Stimulated activated CD4-positive, alpha-beta T cell treated with anti-CD3 and anti-CD28 coated beads, TNF-alpha, amount 100 ng/mL, for 1 hour (primary cell): ENCODE measurements around the gene FBXL20.
"Not testable (repeated sequence)": the region's sequence is repeated elsewhere in the genome, so short reads cannot be mapped to it uniquely, and the experiment has no call there.

Experiments
- DNase-seq, 3 donors: peaks; one replicate each; pipeline ENCODE4 v3.0.0-alpha.2; 2020; ENCODE audit warnings: low read depth in 3 of 3, low spot score in 1 of 3

FBXL20 gene, protein sequence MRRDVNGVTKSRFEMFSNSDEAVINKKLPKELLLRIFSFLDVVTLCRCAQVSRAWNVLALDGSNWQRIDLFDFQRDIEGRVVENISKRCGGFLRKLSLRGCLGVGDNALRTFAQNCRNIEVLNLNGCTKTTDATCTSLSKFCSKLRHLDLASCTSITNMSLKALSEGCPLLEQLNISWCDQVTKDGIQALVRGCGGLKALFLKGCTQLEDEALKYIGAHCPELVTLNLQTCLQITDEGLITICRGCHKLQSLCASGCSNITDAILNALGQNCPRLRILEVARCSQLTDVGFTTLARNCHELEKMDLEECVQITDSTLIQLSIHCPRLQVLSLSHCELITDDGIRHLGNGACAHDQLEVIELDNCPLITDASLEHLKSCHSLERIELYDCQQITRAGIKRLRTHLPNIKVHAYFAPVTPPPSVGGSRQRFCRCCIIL

GRCh38 chr17:39401412-39402243, at the start of gene FBXL20:
Gene FBXL20, minus strand, starts transcription at chr17:39401626. Its CDS starts 224 bp downstream, at chr17:39401402.
- DNase-seq, result peak; percentile 83 to 94 (median 88)

DNA sequence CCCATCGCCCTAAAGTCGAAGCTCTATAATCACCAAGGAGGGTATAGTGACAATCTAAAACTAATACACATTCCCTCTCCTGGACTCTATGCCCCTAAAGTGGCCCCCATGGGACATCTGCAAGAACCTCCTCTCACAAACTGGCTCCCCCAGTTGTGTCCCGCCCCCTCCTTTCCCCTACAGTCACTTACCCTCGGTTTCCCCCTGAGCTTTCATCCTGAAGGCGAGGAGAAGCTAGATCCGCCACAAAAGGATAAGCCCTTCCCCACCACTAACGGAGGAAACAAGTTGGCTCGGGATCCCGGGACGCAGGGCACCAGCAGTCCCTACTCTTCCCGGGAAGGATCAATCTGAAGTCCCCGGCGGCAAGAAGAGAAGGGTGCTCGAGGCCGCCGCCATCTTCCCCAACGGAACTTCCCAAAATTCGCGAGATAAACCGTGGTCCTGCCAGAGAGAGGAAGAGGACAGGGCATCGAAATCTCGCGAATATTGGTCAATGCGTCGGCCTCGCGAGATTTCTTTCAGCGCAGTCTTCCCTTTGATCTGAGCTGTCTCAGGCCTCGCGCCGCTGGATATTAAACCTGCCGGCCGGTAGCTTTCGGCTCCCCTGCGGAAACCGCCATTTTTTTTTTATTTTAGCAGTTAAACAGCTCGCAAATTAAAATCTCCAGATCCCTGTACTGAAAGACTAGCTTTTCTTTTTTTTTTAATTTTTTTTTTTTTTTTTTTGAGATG, 49.6 kb upstream of the FBXL20 start, which contains the start of gene MED1:
Gene MED1, minus strand, starts transcription at position 417 of the 735 bp plus-strand sequence. Its CDS starts 201 bp downstream, at position 216.
- DNase-seq, result peak; percentile 70 to 77 (median 76)

- DNase-seq, result no peak
Observed at GRCh38 chr17:39450051-39450450, 48.6 kb upstream of the FBXL20 start.

- no peak for DNase-seq
Observed at GRCh38 chr17:39447561-39447960, 46.1 kb upstream of the FBXL20 start.

- no peak for DNase-seq
Observed at GRCh38 chr17:39443326-39443725, 41.9 kb upstream of the FBXL20 start.

- DNase-seq, result not testable (repeated sequence)
Observed at GRCh38 chr17:39439868-39440267, 38.4 kb upstream of the FBXL20 start.

- DNase-seq, result no peak
Observed at GRCh38 chr17:39429600-39429999, 28.2 kb upstream of the FBXL20 start.

GRCh38 chr17:39416141-39416540, 14.7 kb upstream of the FBXL20 start:
- DNase-seq, result no peak

- no peak for DNase-seq
Observed at GRCh38 chr17:39410279-39410678, 8.9 kb upstream of the FBXL20 start.

DNA sequence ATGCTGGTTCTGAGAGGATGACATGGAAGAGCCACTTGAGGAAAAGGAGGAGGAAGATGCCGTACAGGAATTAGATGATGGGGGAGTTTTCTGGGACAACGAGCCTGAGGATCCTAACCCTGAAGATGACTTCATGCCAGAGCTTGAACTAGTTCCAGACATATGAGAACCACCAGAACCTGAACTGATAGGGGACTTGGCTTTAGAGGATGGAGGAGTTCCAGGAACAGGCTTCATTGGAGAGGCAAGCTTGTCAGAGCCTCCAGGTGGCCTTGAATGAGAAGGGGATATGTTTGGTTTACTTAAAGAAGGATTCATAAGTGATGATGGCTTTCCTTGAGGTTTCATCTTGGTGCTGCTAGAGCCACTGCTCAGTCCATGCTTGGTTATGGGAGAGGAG, 6.9 kb upstream of the FBXL20 start:
- no peak for DNase-seq

DNA sequence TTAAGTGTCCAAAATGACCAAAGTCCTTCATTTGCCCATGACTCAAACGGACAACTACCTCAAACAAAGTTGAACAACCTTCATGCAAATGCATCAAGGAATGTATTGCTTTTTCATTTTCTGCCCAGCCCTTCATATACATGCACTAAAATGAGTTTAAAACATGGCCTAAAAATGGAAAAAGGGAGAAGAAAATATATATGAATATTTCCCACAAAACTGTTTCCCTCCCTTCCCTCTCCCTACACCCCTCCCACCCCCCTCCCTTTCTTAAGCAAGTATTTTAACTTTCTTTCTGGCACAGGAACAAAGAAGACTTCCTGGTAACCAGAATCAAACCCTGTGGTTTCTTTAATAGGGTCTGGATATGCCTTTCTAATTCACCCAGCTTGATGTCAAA, 5.5 kb upstream of the FBXL20 start:
- DNase-seq, result no peak

GRCh38 chr17:39405436-39405835, 4.0 kb upstream of the FBXL20 start:
- no peak for DNase-seq

DNA sequence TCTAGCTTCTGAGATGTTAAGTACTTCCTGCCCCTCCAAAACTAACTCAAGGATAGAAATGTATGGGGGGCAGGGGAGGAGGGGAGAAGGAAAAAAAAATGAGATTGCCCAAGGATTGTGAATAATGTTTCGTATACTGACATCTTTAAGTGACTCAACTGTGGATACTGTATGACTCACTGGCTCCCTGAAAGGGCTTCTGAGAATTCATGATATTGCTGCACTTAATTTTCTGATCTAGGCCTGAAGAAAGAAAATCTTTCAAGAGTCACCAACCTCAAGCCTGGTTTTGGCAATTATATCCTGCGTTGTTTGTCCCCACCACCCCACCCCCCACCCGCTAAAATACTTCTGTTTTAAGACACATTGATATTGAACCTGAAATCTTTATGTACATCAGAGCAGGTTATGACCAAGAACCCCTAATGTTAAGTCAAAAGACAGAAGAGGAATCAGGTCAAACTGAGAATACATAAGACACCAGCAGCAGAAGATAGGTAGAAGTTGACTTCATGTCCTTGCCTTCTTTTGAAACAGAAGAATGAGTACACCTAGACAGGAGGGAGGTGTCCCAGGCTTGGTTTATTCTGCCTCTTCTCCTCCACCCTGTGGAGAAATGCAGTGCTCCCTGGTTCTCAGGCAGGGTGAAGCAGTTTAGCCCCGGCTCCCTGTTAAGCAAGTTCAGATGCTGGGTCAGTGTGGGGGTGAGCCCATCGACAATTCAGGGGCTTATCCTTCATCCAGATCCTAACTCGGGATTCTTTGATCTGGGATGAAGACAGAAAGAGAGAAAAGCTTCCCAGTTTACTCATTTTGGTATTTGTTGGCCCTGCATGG, 3.3 kb upstream of the FBXL20 start:
- DNase-seq, result no peak

DNA sequence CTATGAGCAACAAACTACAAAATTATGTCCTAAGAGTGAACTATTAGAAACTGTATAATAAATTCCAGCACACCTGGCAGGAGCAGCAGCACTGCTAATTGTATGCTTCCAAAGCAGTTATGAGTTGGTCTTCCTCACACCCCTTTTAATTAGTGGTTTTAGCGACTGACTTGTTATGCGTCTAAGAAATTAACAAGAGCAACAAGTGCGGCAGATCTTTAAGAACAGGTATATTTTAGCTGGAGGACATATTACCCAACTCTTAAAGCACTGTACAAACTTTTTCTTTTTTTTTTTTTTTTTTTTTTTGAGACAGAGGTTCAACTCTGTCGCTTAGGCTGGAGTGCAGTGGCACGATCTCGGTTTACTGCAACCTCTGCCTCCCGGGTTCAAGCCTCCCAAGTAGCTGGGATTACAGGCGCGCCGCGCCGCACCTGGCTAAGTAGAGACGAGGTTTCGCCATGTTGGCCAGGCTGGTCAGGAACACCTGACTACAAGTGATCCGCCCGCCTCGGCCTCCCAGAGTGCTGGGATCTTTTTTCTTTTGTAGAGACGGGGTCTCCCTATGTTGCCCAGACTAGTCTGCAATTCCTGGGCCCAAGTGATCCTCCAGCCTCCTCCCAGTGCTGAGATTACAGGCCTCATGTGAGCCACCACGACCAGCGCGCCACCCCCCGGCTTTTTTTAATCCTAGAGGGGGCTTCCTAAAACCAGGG, 1.6 kb upstream of the FBXL20 start:
- DNase-seq, result no peak

- DNase-seq, result peak; percentile 54 to 65 (median 60)
Observed at GRCh38 chr17:39402244-39402889, 941 bp upstream of the FBXL20 start.

- DNase-seq, result no peak
Observed at GRCh38 chr17:39400547-39401411, 647 bp downstream of the FBXL20 start.

DNA sequence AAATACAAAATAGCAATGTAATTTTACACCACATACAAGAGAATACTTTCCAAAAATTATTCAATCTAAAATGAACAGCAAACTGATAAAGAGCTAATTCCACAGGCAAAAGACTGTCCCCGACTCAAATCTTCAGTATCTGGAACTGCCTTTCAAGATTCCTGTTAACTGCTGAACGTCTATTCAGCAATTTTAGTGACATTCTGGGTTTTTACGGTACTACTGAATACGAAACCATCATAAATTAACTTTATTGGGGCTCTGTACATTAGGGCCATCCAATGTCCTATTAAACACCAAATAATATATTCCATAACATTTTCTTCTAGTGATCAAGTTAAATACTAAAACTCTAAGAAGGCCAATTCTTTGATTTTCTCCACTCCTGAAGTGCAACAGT, 1.6 kb downstream of the FBXL20 start:
- no peak for DNase-seq

DNA sequence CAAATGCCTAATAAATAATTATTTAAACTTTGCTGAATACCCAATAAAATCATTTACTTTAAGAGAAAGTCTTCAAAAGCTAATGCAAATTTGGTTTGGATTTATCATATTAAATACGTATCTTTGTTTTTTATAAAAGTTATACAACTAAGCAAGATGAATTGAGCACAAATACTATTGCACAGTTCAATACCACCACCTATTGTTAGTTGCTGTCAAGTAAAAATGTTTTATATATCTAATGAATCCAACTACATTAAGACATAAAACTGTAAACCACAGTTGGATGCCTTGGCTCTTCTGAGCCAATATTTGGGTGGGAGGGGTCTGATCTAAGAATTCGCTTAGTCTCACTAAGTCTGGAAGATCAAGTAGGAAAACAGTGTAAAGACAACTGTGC, 7.7 kb downstream of the FBXL20 start:
- no peak for DNase-seq
